HepG2 (cell line): ENCODE data around the gene ZNF541. TPM values are rescaled to one million over a fixed set of nuclear protein-coding genes. Genes with fewer than 3 reads are reported as not detected.

Experiments used
- ARNT ChIP-seq: fragments of 450-650 bp; IDR thresholded peaks from 2 replicates; pipeline ENCODE4 v1.6.1; 2017
- CCDC6 ChIP-seq: sonication (generic); formaldehyde crosslinking; IDR thresholded peaks from 2 replicates; pipeline ENCODE4 v1.8.1; 2022; ENCODE audit warnings: mild to moderate bottlenecking, missing genetic modification reagents, moderate library complexity
- ELF3 ChIP-seq: IDR thresholded peaks from 2 replicates; pipeline ENCODE4 v1.6.1; 2016; ENCODE audit warnings: missing genetic modification reagents, missing compliant biosample characterization
- HMG20A ChIP-seq: IDR thresholded peaks from 2 replicates; pipeline ENCODE4 v1.6.1; 2016; ENCODE audit warnings: borderline replicate concordance
- KDM4B ChIP-seq: sonication (generic); formaldehyde crosslinking; IDR thresholded peaks from 2 replicates; pipeline ENCODE4 v1.4.0; 2020; ENCODE audit warnings: missing genetic modification reagents
- MEF2D ChIP-seq: sonication (generic); formaldehyde crosslinking; IDR thresholded peaks from 2 replicates; pipeline ENCODE4 v1.5.1; 2020; ENCODE audit warnings: mild to moderate bottlenecking, missing genetic modification reagents
- PHF21A ChIP-seq: sonication (generic); formaldehyde crosslinking; IDR thresholded peaks from 2 replicates; pipeline ENCODE4 v1.5.0; 2020; ENCODE audit warnings: mild to moderate bottlenecking, missing genetic modification reagents
- RBAK ChIP-seq: sonication (generic); formaldehyde crosslinking; IDR thresholded peaks from 2 replicates; pipeline ENCODE4 v1.5.1; 2020; ENCODE audit warnings: mild to moderate bottlenecking, missing genetic modification reagents
- RXRB ChIP-seq: IDR thresholded peaks from 2 replicates; pipeline ENCODE4 v1.6.1; 2016; ENCODE audit warnings: borderline replicate concordance, missing genetic modification reagents, missing compliant biosample characterization
- SALL1 ChIP-seq: sonication (generic); formaldehyde crosslinking; IDR thresholded peaks from 2 replicates; pipeline ENCODE4 v1.8.0; 2022; ENCODE audit warnings: mild to moderate bottlenecking, missing genetic modification reagents
- SOX6 ChIP-seq, 2 experiments: fragments of 450-650 bp in 1 of 2; sonication (generic) in 1 of 2; formaldehyde crosslinking in 1 of 2; IDR thresholded peaks; 2 replicates each; pipeline versions ENCODE4 v1.4.0 to v1.6.1; 2017 to 2020; ENCODE audit warnings: antibody characterized with exemption in 1 of 2, mild to moderate bottlenecking in 1 of 2, missing genetic modification reagents in 1 of 2
- ZNF256 ChIP-seq: sonication (generic); formaldehyde crosslinking; conservative IDR thresholded peaks from 2 replicates; pipeline ENCODE4 v1.4.0; 2020; ENCODE audit warnings: missing genetic modification reagents
- ZNF337 ChIP-seq: sonication (generic); formaldehyde crosslinking; IDR thresholded peaks from 2 replicates; pipeline ENCODE4 v1.5.1; 2020; ENCODE audit warnings: missing genetic modification reagents, low read depth, mild to moderate bottlenecking, borderline replicate concordance
- ZNF367 ChIP-seq: sonication (generic); formaldehyde crosslinking; IDR thresholded peaks from 2 replicates; pipeline ENCODE4 v1.4.0; 2020; ENCODE audit warnings: missing genetic modification reagents, borderline replicate concordance
- ZNF543 ChIP-seq: sonication (generic); formaldehyde crosslinking; IDR thresholded peaks from 2 replicates; pipeline ENCODE4 v1.4.0; 2020; ENCODE audit warnings: mild to moderate bottlenecking, missing genetic modification reagents
- ZNF614 ChIP-seq: IDR thresholded peaks from 2 replicates; pipeline ENCODE4 v1.6.1; 2018; ENCODE audit warnings: missing biosample characterization, missing genetic modification reagents, inconsistent platforms, borderline replicate concordance
- ZNF616 ChIP-seq: sonication (generic); formaldehyde crosslinking; IDR thresholded peaks from 2 replicates; pipeline ENCODE4 v1.5.0; 2020; ENCODE audit warnings: low read depth, mild to moderate bottlenecking, missing genetic modification reagents
- ZNF644 ChIP-seq: IDR thresholded peaks from 2 replicates; pipeline ENCODE4 v1.6.1; 2016; ENCODE audit warnings: low read depth
- ZNF674 ChIP-seq: sonication (generic); formaldehyde crosslinking; IDR thresholded peaks from 2 replicates; pipeline ENCODE4 v1.5.0; 2020; ENCODE audit warnings: low read depth, mild to moderate bottlenecking, missing genetic modification reagents
- ZNF740 ChIP-seq: sonication (generic); formaldehyde crosslinking; IDR thresholded peaks from 2 replicates; pipeline ENCODE4 v1.4.0; 2020; ENCODE audit warnings: missing genetic modification reagents
- ZNF777 ChIP-seq: sonication (generic); formaldehyde crosslinking; IDR thresholded peaks from 2 replicates; pipeline ENCODE4 v1.4.0; 2020; ENCODE audit warnings: missing genetic modification reagents
- polyA plus RNA-seq, 8 experiments: library from polyadenylated mRNA; depleted of rRNA in 3 of 8; stranded (reverse) in 7 of 8; unstranded in 1 of 8; fragments of >200 nt; fragmentation: Illumina TruSeq in 4 of 8; extraction: Trizol in 4 of 8; gene quantifications; 2 replicates each; pipeline versions ENCODE4 v1.2.1 to v1.2.3, GENCODE V29; 2011 to 2016; ENCODE audit warnings: low read depth in 4 of 8, missing spikeins in 1 of 8, mixed read lengths in 1 of 8; ENCODE audit not compliant: insufficient read depth in 1 of 8
- total RNA-seq, 5 experiments: library from RNA; depleted of rRNA; stranded (reverse); fragments of >200 nt; fragmentation: Illumina TruSeq; extraction: Trizol; gene quantifications; 2 replicates each; pipeline ENCODE4 v1.2.3, GENCODE V29; 2016; ENCODE audit warnings: low read depth in 1 of 5
- TF ChIP-seq, protein P1 (sequence below): sonication (generic); formaldehyde crosslinking; IDR thresholded peaks from 2 replicates; pipeline ENCODE4 v1.4.0; 2020; ENCODE audit warnings: missing genetic modification reagents
- TF ChIP-seq, protein P2 (sequence below): sonication (generic); formaldehyde crosslinking; IDR thresholded peaks from 2 replicates; pipeline ENCODE4 v1.4.0; 2020; ENCODE audit warnings: missing genetic modification reagents, mild to moderate bottlenecking, borderline replicate concordance
- TF ChIP-seq, protein P3 (sequence below): sonication (generic); formaldehyde crosslinking; IDR thresholded peaks from 2 replicates; pipeline ENCODE4 v1.9.0; 2021; ENCODE audit warnings: missing genetic modification reagents, mild to moderate bottlenecking, borderline replicate concordance

Gene ZNF541
- total and polyA plus RNA-seq, 2 of the 13 experiments (the other 11 are each of a cell fraction or from before 2014, with no cell fraction given) = 0.03 to 0.04 TPM

DNA sequence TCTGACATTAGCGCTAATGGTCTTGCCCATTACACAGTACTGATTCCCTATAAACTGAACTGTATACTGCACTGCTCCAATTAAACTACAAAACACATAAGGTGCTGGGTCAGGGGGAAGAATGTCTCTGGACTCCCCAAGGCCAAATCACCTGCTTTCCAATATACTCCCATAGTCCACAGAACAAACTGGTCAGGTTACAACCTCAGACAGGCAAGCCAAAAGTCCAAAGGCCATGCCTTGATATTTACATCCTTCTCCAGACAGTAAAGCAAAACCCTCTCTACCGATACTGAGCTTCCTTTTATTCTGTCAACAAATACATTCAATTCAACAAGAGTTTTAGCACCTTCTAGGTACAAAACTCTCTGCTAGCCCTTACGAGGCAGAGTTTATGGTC, 8.9 kb downstream of the ZNF541 start (continued):
- no peak for TF ChIP-seq SOX6 (IDR thresholded peaks at IDR 0.05)
- TF ChIP-seq SOX6 (CRISPR knock-in tag; IDR thresholded peaks at IDR 0.05) = peak; percentile 26; the same call in 1 of the 2 replicates
- 0 out of 2 replicates have a peak, but pooled peaks have one; percentile 16 for TF ChIP-seq RXRB (CRISPR knock-in tag)
- TF ChIP-seq ZNF616 (CRISPR knock-in tag) = no peak
- no peak for TF ChIP-seq KDM4B (CRISPR knock-in tag)
- TF ChIP-seq ZNF256 (CRISPR knock-in tag) = no peak
- TF ChIP-seq SALL1 (CRISPR knock-in tag) = peak; percentile 23; the same call in 1 of the 2 replicates
- TF ChIP-seq, protein P1, sequence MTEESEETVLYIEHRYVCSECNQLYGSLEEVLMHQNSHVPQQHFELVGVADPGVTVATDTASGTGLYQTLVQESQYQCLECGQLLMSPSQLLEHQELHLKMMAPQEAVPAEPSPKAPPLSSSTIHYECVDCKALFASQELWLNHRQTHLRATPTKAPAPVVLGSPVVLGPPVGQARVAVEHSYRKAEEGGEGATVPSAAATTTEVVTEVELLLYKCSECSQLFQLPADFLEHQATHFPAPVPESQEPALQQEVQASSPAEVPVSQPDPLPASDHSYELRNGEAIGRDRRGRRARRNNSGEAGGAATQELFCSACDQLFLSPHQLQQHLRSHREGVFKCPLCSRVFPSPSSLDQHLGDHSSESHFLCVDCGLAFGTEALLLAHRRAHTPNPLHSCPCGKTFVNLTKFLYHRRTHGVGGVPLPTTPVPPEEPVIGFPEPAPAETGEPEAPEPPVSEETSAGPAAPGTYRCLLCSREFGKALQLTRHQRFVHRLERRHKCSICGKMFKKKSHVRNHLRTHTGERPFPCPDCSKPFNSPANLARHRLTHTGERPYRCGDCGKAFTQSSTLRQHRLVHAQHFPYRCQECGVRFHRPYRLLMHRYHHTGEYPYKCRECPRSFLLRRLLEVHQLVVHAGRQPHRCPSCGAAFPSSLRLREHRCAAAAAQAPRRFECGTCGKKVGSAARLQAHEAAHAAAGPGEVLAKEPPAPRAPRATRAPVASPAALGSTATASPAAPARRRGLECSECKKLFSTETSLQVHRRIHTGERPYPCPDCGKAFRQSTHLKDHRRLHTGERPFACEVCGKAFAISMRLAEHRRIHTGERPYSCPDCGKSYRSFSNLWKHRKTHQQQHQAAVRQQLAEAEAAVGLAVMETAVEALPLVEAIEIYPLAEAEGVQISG (CRISPR knock-in tag) = no peak
- peak; percentile 26; the same call in 1 of the 2 replicates for TF ChIP-seq HMG20A
- TF ChIP-seq ZNF777 (CRISPR knock-in tag) = no peak
- no peak for TF ChIP-seq ARNT
- no peak for TF ChIP-seq ZNF674 (CRISPR knock-in tag)
- TF ChIP-seq ZNF543 (CRISPR knock-in tag) = no peak
- no peak for TF ChIP-seq ZNF337 (CRISPR knock-in tag)
- TF ChIP-seq ZNF644 = 0 out of 2 replicates have a peak, but pooled peaks have one; percentile 15
- TF ChIP-seq, protein P2, sequence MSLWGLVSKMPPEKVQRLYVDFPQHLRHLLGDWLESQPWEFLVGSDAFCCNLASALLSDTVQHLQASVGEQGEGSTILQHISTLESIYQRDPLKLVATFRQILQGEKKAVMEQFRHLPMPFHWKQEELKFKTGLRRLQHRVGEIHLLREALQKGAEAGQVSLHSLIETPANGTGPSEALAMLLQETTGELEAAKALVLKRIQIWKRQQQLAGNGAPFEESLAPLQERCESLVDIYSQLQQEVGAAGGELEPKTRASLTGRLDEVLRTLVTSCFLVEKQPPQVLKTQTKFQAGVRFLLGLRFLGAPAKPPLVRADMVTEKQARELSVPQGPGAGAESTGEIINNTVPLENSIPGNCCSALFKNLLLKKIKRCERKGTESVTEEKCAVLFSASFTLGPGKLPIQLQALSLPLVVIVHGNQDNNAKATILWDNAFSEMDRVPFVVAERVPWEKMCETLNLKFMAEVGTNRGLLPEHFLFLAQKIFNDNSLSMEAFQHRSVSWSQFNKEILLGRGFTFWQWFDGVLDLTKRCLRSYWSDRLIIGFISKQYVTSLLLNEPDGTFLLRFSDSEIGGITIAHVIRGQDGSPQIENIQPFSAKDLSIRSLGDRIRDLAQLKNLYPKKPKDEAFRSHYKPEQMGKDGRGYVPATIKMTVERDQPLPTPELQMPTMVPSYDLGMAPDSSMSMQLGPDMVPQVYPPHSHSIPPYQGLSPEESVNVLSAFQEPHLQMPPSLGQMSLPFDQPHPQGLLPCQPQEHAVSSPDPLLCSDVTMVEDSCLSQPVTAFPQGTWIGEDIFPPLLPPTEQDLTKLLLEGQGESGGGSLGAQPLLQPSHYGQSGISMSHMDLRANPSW (CRISPR knock-in tag) = no peak
- TF ChIP-seq ZNF614 = no peak
- TF ChIP-seq ELF3 (CRISPR knock-in tag) = peak; percentile 58; the same call in 1 of the 2 replicates
- no peak for TF ChIP-seq ZNF367 (CRISPR knock-in tag)
- TF ChIP-seq MEF2D = 0 out of 2 replicates have a peak, but pooled peaks have one; percentile 17
- peak; percentile 50; the same call in 1 of the 2 replicates for TF ChIP-seq PHF21A (CRISPR knock-in tag)
- no peak for TF ChIP-seq CCDC6 (CRISPR knock-in tag)
- TF ChIP-seq, protein P3, sequence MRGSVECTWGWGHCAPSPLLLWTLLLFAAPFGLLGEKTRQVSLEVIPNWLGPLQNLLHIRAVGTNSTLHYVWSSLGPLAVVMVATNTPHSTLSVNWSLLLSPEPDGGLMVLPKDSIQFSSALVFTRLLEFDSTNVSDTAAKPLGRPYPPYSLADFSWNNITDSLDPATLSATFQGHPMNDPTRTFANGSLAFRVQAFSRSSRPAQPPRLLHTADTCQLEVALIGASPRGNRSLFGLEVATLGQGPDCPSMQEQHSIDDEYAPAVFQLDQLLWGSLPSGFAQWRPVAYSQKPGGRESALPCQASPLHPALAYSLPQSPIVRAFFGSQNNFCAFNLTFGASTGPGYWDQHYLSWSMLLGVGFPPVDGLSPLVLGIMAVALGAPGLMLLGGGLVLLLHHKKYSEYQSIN (CRISPR knock-in tag) = no peak
- no peak for TF ChIP-seq RBAK (CRISPR knock-in tag)
- no peak for TF ChIP-seq ZNF740 (CRISPR knock-in tag)
